Keratinocyte (primary cell): ENCODE measurements around the gene ETFA. TPM values are rescaled to one million over a fixed set of nuclear protein-coding genes. Genes with fewer than 3 reads are reported as not detected.
A peak's percentile ranks its signal among the peaks of the same experiment; 100 is the strongest.

Source experiments
- DNase-seq: peaks from one replicate; pipeline ENCODE4 v3.0.0-alpha.2; 2011; ENCODE audit warnings: low read depth, missing footprints, low spot score
- FAIRE-seq: peaks from 2 replicates; lab custom pipeline; 2011; peaks lifted over from hg19 to GRCh38; lab: Jason Lieb, UNC
- H2AFZ ChIP-seq: 2 replicates; pipeline ENCODE4 v1.6.0; 2012; ENCODE audit warnings: low read length, control low read depth, inconsistent platforms; ENCODE audit not compliant: control insufficient read depth
- H3K27ac ChIP-seq: 2 replicates; pipeline ENCODE4 v1.5.1; 2011; ENCODE audit warnings: low read length; ENCODE audit not compliant: control insufficient read depth, insufficient read depth
- H3K27me3 ChIP-seq: 3 replicates; pipeline ENCODE4 v1.6.0; 2011; ENCODE audit warnings: low read length; ENCODE audit not compliant: control insufficient read depth, insufficient read depth; ENCODE audit errors: extremely low read depth
- H3K36me3 ChIP-seq, 2 experiments: 2 replicates in 1 of 2; 3 replicates in 1 of 2; pipeline ENCODE4 v1.5.1; 2011; ENCODE audit warnings: low read length in 2 of 2, mild to moderate bottlenecking in 1 of 2; ENCODE audit not compliant: control insufficient read depth in 2 of 2, insufficient read depth in 2 of 2; ENCODE audit errors: extremely low read depth in 1 of 2
- H3K4me1 ChIP-seq: 3 replicates; pipeline ENCODE4 v1.5.1; 2011; ENCODE audit warnings: low read length; ENCODE audit not compliant: control insufficient read depth, insufficient read depth; ENCODE audit errors: extremely low read depth
- H3K4me2 ChIP-seq: 3 replicates; pipeline ENCODE4 v1.6.0; 2011; ENCODE audit warnings: low read depth, low read length; ENCODE audit not compliant: control insufficient read depth, insufficient read depth; ENCODE audit errors: extremely low read depth
- H3K4me3 ChIP-seq, 3 experiments: fragments of 200-600 bp in 1 of 3; sonication (generic) in 1 of 3; 2 replicates in 2 of 3; 3 replicates in 1 of 3; pipeline ENCODE4 v1.5.1; 2011 to 2016; ENCODE audit warnings: low read length in 3 of 3, mild to moderate bottlenecking in 3 of 3, control low read depth in 2 of 3, inconsistent platforms in 1 of 3, low read depth in 1 of 3, mixed read lengths in 1 of 3, mixed run types in 1 of 3, moderate library complexity in 1 of 3; ENCODE audit not compliant: control insufficient read depth in 2 of 3, insufficient read depth in 2 of 3; ENCODE audit errors: extremely low read depth in 1 of 3
- H3K79me2 ChIP-seq: 2 replicates; pipeline ENCODE4 v1.6.0; 2012; ENCODE audit warnings: low read length; ENCODE audit not compliant: control insufficient read depth, insufficient read depth
- H3K9ac ChIP-seq: 3 replicates; pipeline ENCODE4 v1.6.0; 2011; ENCODE audit warnings: low read length; ENCODE audit not compliant: control insufficient read depth, insufficient read depth; ENCODE audit errors: extremely low read depth
- H3K9me1 ChIP-seq: 3 replicates; pipeline ENCODE4 v1.6.0; 2011; ENCODE audit warnings: low read length; ENCODE audit not compliant: control insufficient read depth, insufficient read depth; ENCODE audit errors: extremely low read depth
- H3K9me3 ChIP-seq: 2 replicates; pipeline ENCODE4 v1.5.1; 2012; ENCODE audit warnings: low read depth, low read length; ENCODE audit not compliant: control insufficient read depth
- H4K20me1 ChIP-seq: 3 replicates; pipeline ENCODE4 v1.6.0; 2011; ENCODE audit warnings: low read length; ENCODE audit not compliant: control insufficient read depth, insufficient read depth; ENCODE audit errors: extremely low read depth
- EZH2 ChIP-seq: IDR thresholded peaks from one replicate; pipeline ENCODE4 v1.6.1; 2012; ENCODE audit warnings: inconsistent platforms, mild to moderate bottlenecking, low read length, moderate library complexity
- dilution Hi-C: fragments of 300-500 bp; cut with MboI; formaldehyde crosslinking; loops from one replicate; pipeline ENCODE4 v1.7.0; 2020; ENCODE audit warnings: low sequenced_read_pairs; ENCODE audit not compliant: extremely low pct_ligation_motif_present
- polyA plus RNA-seq, 5 experiments: library from polyadenylated mRNA; depleted of rRNA in 3 of 5; stranded (reverse) in 3 of 5; stranded (forward) in 1 of 5; unstranded in 1 of 5; fragments of >200 nt; gene quantifications; 1 replicate in 1 of 5; 2 replicates in 3 of 5; 3 replicates in 1 of 5; pipeline versions ENCODE4 v1.2.1 to v1.2.3, GENCODE V29; 2011 to 2012; ENCODE audit warnings: missing spikeins in 2 of 5, low read depth in 1 of 5, low replicate concordance in 1 of 5
- TF ChIP-seq, protein P1 (sequence below), 3 experiments: IDR thresholded peaks in 1 of 3; conservative IDR thresholded peaks in 1 of 3; optimal IDR thresholded peaks in 1 of 3; 2 replicates in 2 of 3; 3 replicates in 1 of 3; pipeline versions ENCODE3 to v1.5.1; 2011; ENCODE audit warnings: low read length in 3 of 3, mild to moderate bottlenecking in 3 of 3, moderate library complexity in 2 of 3, control low read depth in 1 of 3, inconsistent platforms in 1 of 3; ENCODE audit not compliant: insufficient read depth in 2 of 3; ENCODE audit errors: extremely low read depth in 1 of 3

The ETFA gene
- polyA plus RNA-seq, 1 donor (not counting 4 experiments of a cell fraction or from before 2014, with no cell fraction given) = 230 TPM

DNA sequence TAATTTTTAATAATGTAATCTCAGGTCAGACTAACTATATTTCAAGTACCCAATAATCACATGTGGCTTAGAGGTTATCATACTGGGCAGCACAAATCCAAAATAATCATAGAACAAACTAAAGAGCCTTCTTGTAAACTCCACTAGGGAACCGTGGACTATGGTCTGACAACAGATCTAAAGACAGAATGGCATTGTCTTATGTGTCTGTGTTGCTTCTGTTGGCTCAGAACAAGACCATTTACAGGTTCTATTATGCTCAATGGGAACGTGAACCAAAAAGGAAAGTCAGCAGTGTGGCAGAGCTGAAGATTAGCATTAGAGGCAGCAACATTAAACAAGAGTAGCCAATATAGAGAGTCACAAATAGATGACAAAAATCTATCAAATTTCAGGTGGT lies 74.9 kb downstream of the ETFA start:
- Histone ChIP-seq H3K9ac (no peak overlapping the region), H3K27ac (no peak overlapping the region), H3K9me3 (no peaks in the 10 kb centered on the region), H2AFZ (no peak overlapping the region), H3K27me3 (no peaks in the 10 kb centered on the region), H3K9me1 (no peaks in the 10 kb centered on the region), H3K4me3 (no peak overlapping the region), H3K79me2 (no peaks in the 10 kb centered on the region), H4K20me1 (no peaks in the 10 kb centered on the region), H3K4me1 (peaks cover 5% of the 10 kb centered on the region), H3K36me3 (peaks cover 1 to 2% of the 10 kb centered on the region in 2 experiments), H3K4me2 (no peak overlapping the region)
- FAIRE-seq (no peak), DNase-seq (no peak)
- dilution Hi-C loops = no loop called here
- TF ChIP-seq, protein P1, sequence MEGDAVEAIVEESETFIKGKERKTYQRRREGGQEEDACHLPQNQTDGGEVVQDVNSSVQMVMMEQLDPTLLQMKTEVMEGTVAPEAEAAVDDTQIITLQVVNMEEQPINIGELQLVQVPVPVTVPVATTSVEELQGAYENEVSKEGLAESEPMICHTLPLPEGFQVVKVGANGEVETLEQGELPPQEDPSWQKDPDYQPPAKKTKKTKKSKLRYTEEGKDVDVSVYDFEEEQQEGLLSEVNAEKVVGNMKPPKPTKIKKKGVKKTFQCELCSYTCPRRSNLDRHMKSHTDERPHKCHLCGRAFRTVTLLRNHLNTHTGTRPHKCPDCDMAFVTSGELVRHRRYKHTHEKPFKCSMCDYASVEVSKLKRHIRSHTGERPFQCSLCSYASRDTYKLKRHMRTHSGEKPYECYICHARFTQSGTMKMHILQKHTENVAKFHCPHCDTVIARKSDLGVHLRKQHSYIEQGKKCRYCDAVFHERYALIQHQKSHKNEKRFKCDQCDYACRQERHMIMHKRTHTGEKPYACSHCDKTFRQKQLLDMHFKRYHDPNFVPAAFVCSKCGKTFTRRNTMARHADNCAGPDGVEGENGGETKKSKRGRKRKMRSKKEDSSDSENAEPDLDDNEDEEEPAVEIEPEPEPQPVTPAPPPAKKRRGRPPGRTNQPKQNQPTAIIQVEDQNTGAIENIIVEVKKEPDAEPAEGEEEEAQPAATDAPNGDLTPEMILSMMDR (optimal IDR thresholded peaks at IDR 0.05 in 1 of 3, IDR thresholded peaks at IDR 0.05 in 1 of 3, conservative IDR thresholded peaks at IDR 0.05 in 1 of 3; ENCODE audit: extremely low read depth in 1 of 3, insufficient read depth in 2 of 3, low read length in 3 of 3) = no peak
- TF ChIP-seq EZH2 = no peak

DNA sequence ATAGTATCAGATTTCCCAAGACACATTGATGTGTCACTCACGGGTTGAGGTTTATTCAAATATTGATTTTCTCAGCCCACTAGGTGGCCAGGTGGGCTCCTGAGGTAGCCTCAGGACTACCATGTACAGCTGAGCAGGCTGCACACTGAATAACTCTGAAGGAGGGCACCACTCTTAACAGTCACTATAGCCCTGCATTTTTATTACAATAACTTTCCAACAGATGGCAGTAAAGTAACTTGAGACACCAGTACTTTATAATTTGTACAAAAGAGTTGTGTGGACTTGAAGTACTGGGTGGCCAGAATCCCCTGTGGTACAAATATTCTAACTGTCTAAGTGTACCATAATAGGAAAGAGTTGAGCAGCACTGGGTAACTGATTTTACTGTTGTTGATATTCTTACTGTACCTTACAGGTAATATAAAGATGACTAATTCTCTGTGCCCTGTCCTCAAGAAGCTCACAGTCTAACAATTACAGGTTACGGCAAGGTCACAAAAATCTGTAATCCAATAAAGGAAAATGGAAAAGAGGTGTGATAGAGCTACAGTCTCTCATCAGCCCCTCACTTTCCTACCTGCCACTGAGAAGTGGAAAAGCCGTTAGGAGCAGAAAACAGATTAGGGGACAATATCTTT lies 76.0 kb downstream of the ETFA start:
- TF ChIP-seq, protein P1 (optimal IDR thresholded peaks at IDR 0.05 in 1 of 3, IDR thresholded peaks at IDR 0.05 in 1 of 3, conservative IDR thresholded peaks at IDR 0.05 in 1 of 3; ENCODE audit: extremely low read depth in 1 of 3, insufficient read depth in 2 of 3, low read length in 3 of 3) = peak; percentile 16 to 47 (median 33)
- no peak for TF ChIP-seq EZH2
- DNase-seq (no peak), FAIRE-seq (peak; percentile 39)

More for the DNA sequence above, 76.0 kb downstream of the ETFA start:
- Histone ChIP-seq H3K9me3 (no peaks in the 10 kb centered on the region), H2AFZ (no peak overlapping the region), H4K20me1 (no peaks in the 10 kb centered on the region), H3K4me2 (no peak overlapping the region), H3K9me1 (no peaks in the 10 kb centered on the region), H3K27me3 (no peaks in the 10 kb centered on the region), H3K9ac (no peak overlapping the region), H3K79me2 (no peaks in the 10 kb centered on the region), H3K36me3 (peaks cover 4 to 6% of the 10 kb centered on the region in 2 experiments), H3K27ac (no peak overlapping the region), H3K4me3 (no peak overlapping the region), H3K4me1 (peaks cover 5% of the 10 kb centered on the region)
- dilution Hi-C loops = no loop called here
